Left lung (tissue), 10 donors: ENCODE results near the gene MYRF. TPM values are rescaled to one million over a fixed set of nuclear protein-coding genes. Genes with fewer than 3 reads are reported as not detected.

Source experiments
- ATAC-seq: fragments of 200-7000 bp; cut with Tn5 transposase; one replicate; pipeline ENCODE4 v1.9.1; 2020; ENCODE audit warnings: moderate library complexity
- DNase-seq, 4 donors: peaks; one replicate each; pipeline ENCODE4 v3.0.0-alpha.2; 2013 to 2020
- H3K27ac ChIP-seq, 2 donors: fragments of 200-600 bp; sonication (generic) in 1 of 2; one replicate each; pipeline versions ENCODE4 v1.5.0 to v1.8.0; 2020 to 2021
- H3K27me3 ChIP-seq, 2 donors: fragments of 200-600 bp; sonication (generic) in 1 of 2; one replicate each; pipeline versions ENCODE4 v1.5.0 to v1.8.0; 2020 to 2021
- H3K36me3 ChIP-seq, 2 donors: fragments of 200-600 bp; sonication (generic) in 1 of 2; one replicate each; pipeline versions ENCODE4 v1.5.0 to v1.8.0; 2020 to 2021
- H3K4me1 ChIP-seq, 2 donors: fragments of 200-600 bp; one replicate each; pipeline ENCODE4 v1.8.0; 2021
- H3K4me3 ChIP-seq, 2 donors: fragments of 200-600 bp; sonication (generic) in 1 of 2; one replicate each; pipeline versions ENCODE4 v1.5.0 to v1.8.0; 2020 to 2021; ENCODE audit warnings: mild to moderate bottlenecking in 1 of 2
- H3K9me3 ChIP-seq, 2 donors: fragments of 200-600 bp; sonication (generic) in 1 of 2; one replicate each; pipeline versions ENCODE4 v1.5.0 to v1.8.0; 2020 to 2021
- intact Hi-C, 2 donors: fragments of 100-400 bp; cut with DNase I; formaldehyde crosslinking; loops; one replicate each; pipeline versions ENCODE4 v1.11.2 to v1.14.2; 2022
- polyA plus RNA-seq, 6 donors: library from polyadenylated mRNA; unstranded; fragments of 120-200 nt; gene quantifications; one replicate each; pipeline ENCODE4 v1.2.1, GENCODE V29; 2013; ENCODE audit not compliant: insufficient read length in 6 of 6
- total RNA-seq, 2 donors: library from RNA; stranded (reverse); fragmentation: NEBNext Ultra II Directional; extraction: Animal tissue kit (Norgen Biotek cat#: 25700); gene quantifications; one replicate each; pipeline ENCODE4 v1.2.1, GENCODE V29; 2021
- TF ChIP-seq, protein P1 (sequence below), 2 donors: fragments of 200-600 bp; sonication (generic) in 1 of 2; IDR thresholded peaks; one replicate each; pipeline versions ENCODE4 v1.5.0 to v1.8.0; 2021; ENCODE audit warnings: antibody characterized with exemption in 2 of 2
- donor health status: DM: no; HTN: yes; CAD: no.
- donor health status: DM: no; HTN: no; CAD: no.

MYRF gene
- total and polyA plus RNA-seq, 8 donors: 15.4 to 37.2 (median 29.9) TPM

DNA sequence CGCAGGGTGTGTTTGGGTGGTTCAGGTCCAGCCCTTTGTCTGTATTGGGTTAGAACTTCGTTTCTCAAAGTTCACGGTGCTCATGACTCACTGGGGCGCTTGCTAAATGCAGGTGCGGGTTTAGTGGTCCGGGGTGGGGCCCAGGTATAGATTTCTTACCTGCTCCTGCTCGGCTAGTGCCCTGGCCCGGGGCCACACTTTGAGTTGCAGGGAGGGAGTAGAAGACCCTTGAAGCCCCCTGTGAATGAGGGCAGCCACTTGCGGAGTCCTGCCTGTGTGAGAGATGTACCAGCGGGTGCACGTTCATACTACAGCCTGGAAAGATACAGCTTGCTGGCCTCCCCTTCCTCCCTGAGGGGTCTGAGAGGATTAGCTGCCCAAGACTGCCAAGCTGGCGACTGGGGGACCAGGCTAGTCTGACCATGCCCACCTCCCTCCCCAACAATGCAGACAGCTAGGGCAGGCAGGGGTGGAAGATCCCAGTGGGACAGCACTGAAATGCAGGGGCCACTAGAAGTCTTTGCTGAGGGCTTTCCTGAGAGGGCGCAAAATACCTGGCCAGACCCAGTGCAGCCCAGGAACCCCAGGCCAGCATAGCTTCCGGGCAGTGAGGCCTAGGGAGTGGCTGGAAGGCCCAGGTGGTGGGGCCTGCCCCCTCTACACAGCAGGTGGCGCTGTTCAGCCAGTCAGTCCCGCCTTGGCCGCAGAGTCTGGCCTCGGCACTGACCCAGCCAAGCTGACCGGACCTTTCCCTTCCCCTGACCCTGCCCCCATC, 5.1 kb upstream of the MYRF start:
- TF ChIP-seq, protein P1, sequence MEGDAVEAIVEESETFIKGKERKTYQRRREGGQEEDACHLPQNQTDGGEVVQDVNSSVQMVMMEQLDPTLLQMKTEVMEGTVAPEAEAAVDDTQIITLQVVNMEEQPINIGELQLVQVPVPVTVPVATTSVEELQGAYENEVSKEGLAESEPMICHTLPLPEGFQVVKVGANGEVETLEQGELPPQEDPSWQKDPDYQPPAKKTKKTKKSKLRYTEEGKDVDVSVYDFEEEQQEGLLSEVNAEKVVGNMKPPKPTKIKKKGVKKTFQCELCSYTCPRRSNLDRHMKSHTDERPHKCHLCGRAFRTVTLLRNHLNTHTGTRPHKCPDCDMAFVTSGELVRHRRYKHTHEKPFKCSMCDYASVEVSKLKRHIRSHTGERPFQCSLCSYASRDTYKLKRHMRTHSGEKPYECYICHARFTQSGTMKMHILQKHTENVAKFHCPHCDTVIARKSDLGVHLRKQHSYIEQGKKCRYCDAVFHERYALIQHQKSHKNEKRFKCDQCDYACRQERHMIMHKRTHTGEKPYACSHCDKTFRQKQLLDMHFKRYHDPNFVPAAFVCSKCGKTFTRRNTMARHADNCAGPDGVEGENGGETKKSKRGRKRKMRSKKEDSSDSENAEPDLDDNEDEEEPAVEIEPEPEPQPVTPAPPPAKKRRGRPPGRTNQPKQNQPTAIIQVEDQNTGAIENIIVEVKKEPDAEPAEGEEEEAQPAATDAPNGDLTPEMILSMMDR (IDR thresholded peaks at IDR 0.05): peak; percentile 81 to 89
- DNase-seq: peak in 3 of 4 donors; percentile 65 to 93 (median 73)
- Histone ChIP-seq H3K9me3 (no peaks in the 10 kb centered on the region), H3K36me3 (peaks cover 0 to 15% of the 10 kb centered on the region in 2 donors), H3K4me1 (peaks cover 3 to 6% of the 10 kb centered on the region in 2 donors), H3K4me3 (no peak overlapping the region), H3K27me3 (peaks cover 0 to 28% of the 10 kb centered on the region in 2 donors), H3K27ac (no peak overlapping the region)
- intact Hi-C loops: no loop called here
- ATAC-seq: peak; percentile 93

DNA sequence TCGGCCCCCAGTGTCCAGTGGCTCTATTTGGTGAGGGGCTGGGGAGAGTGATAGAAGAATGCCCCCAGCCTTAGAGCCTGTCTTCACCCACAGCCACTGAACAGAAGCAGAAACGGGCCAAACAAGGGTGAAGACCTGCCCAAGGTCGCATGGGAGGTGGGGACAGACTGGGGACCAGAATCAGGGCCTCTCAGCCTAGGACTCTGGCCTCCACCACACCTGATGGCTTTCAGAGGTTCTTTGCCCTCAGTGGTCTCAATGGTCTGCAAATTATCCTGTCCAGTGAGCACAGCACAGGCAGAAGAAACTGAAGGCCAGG, 4.5 kb upstream of the MYRF start:
- ATAC-seq (no peak), DNase-seq (no peak)
- H3K27ac ChIP-seq: no peak overlapping the region
- H3K4me3 ChIP-seq: no peak overlapping the region
- H3K27me3 ChIP-seq: peaks cover 0 to 33% of the 10 kb centered on the region in 2 donors
- H3K36me3 ChIP-seq: peaks cover 0 to 15% of the 10 kb centered on the region in 2 donors
- no peaks in the 10 kb centered on the region for H3K9me3 ChIP-seq
- H3K4me1 ChIP-seq: peaks cover 3 to 11% of the 10 kb centered on the region in 2 donors
- TF ChIP-seq, protein P1 (IDR thresholded peaks at IDR 0.05): no peak
- intact Hi-C loops: no loop called here

DNA sequence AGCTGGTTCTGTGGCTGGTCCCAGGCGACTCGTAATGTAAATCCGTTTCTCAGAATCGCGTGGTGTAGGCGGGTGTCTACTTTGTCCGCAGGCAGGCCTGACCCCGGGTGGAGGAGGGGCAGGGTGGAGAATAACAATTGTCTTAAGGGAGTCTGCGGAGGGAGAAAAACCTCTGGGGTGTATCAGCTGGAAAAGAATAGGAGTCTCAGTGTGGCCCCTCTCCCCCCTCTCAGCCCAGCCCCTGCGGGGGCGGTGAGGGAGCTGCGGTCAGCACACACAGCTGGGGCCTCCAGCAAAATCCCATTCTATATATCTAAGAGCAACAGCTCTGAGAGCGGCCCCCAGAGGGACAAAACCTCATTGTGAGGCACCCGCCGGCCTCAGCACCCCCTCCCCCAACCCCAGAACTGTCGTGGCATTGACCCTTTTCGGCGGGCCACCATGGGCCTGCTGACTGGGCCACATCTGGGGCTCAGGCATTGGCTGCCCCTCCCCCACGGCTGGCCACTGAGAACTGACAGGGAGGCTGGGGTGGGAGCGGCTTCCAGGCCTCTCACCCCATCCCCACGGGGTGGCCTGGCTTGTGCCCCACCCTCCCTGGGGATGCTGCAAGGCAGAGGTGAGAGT, 2.7 kb upstream of the MYRF start:
- peaks cover 3 to 11% of the 10 kb centered on the region in 2 donors for H3K4me1 ChIP-seq
- H3K27ac ChIP-seq: no peak overlapping the region
- no peaks in the 10 kb centered on the region for H3K9me3 ChIP-seq
- DNase-seq (no peak), ATAC-seq (no peak)
- H3K4me3 ChIP-seq: no peak overlapping the region
- intact Hi-C loops: no loop called here
- H3K27me3 ChIP-seq: peaks cover 0 to 44% of the 10 kb centered on the region in 2 donors
- TF ChIP-seq, protein P1 (IDR thresholded peaks at IDR 0.05): no peak
- peaks cover 0 to 2% of the 10 kb centered on the region in 2 donors for H3K36me3 ChIP-seq

DNA sequence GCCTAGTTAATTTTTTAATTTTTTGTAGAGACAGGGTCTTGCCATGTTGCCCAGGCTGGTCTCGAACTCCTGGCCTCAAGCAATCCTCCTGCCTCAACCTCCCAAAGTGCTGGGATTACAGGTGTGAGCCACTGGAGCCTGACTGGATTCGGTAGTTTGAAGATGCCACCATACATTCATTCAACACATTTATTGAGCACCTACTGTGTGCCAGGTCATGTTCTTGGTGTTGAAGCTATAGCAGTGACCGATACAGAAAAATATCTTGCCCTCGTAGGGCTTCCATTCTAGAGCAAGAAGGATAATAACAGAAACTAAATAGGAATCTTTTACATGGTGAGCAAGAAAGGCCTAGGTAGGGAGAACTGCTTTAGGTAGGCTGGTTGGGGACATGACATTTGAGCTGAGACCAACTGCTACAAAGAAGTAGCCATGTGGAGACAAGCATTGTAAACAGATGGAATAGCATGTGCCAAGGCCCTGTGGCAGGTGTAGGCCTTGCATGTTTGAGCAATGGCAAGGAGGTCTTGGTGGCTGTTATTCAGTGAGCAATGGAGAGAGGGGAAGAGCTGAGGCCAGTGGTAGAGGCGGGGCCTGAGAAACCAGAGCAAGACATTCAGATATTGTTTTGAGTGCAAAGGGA, 1.7 kb upstream of the MYRF start:
- ATAC-seq (no peak), DNase-seq (no peak)
- Histone ChIP-seq H3K4me1 (peaks cover 3 to 12% of the 10 kb centered on the region in 2 donors), H3K27me3 (peaks cover 0 to 44% of the 10 kb centered on the region in 2 donors), H3K9me3 (no peaks in the 10 kb centered on the region), H3K27ac (no peak overlapping the region), H3K36me3 (no peaks in the 10 kb centered on the region), H3K4me3 (no peak overlapping the region)
- TF ChIP-seq, protein P1 (IDR thresholded peaks at IDR 0.05): no peak
- intact Hi-C loops: no loop called here

DNA sequence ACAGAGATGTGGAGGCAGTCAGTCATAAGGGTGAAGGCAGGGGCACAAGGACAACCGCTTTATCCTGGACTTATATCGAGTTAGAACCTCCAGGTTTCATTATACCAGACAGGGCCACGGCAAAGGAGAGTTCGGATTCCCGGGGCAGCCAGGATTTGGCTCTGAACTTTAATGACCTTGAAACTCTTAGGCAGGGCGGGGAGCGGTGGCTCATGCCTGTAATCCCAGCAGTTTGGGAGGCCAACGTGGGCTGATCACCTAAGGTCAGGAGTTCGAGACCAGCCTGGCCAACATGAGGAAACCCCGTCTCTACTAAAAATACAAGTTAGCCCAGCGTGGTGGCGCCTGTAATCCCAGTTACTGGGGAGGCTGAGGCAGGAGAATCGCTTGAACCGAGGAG, 1.1 kb upstream of the MYRF start:
- no peak overlapping the region for H3K27ac ChIP-seq
- no peak for ATAC-seq
- H3K4me1 ChIP-seq: peaks cover 3 to 18% of the 10 kb centered on the region in 2 donors
- TF ChIP-seq, protein P1 (IDR thresholded peaks at IDR 0.05): no peak
- H3K4me3 ChIP-seq: no peak overlapping the region
- no peaks in the 10 kb centered on the region for H3K36me3 ChIP-seq
- no peaks in the 10 kb centered on the region for H3K9me3 ChIP-seq
- H3K27me3 ChIP-seq: peaks cover 0 to 44% of the 10 kb centered on the region in 2 donors
- intact Hi-C loops: no loop called here
- DNase-seq: no peak
